ENCODE measurements around the gene FAM131A.

FAM131A gene

GRCh38 chr3:184341925-184342324 lies 4.5 kb downstream of the FAM131A start:
- no peak for ATAC-seq

- no peak for ATAC-seq
These were observed 5.9 kb downstream of the FAM131A start for GRCh38 chr3:184343200-184343876.

- ATAC-seq, result no peak
These were observed 7.3 kb downstream of the FAM131A start for GRCh38 chr3:184344579-184345316.

- peak; percentile 28 to 38 for ATAC-seq
These were observed 8.1 kb downstream of the FAM131A start for GRCh38 chr3:184345317-184346144.

GRCh38 chr3:184346480-184347190 lies 9.2 kb downstream of the FAM131A start:
- ATAC-seq, result no peak

GRCh38 chr3:184347321-184348056 lies 10.1 kb downstream of the FAM131A start:
- no peak for ATAC-seq

GRCh38 chr3:184348057-184348382 lies 10.6 kb downstream of the FAM131A start:
- ATAC-seq, result no peak

- no peak for ATAC-seq
These were observed 12.4 kb downstream of the FAM131A start for GRCh38 chr3:184349563-184350470.

- no peak for ATAC-seq
These were observed 13.2 kb downstream of the FAM131A start for GRCh38 chr3:184350618-184351017.

- ATAC-seq, result no peak
These were observed 14.2 kb downstream of the FAM131A start for GRCh38 chr3:184351511-184352148.

GRCh38 chr3:184352149-184352785 lies 14.9 kb downstream of the FAM131A start:
- no peak for ATAC-seq

- no peak for ATAC-seq
These were observed 15.6 kb downstream of the FAM131A start for GRCh38 chr3:184352897-184353545.

- no peak for ATAC-seq
These were observed 16.1 kb downstream of the FAM131A start for GRCh38 chr3:184353546-184353941.

GRCh38 chr3:184354121-184354728 lies 16.8 kb downstream of the FAM131A start:
- peak; percentile 67 to 73 for ATAC-seq

- no peak for ATAC-seq
These were observed 17.4 kb downstream of the FAM131A start for GRCh38 chr3:184354754-184355153.

GRCh38 chr3:184355261-184356040 lies 18.1 kb downstream of the FAM131A start:
- no peak for ATAC-seq

- no peak for ATAC-seq
These were observed 20.1 kb downstream of the FAM131A start for GRCh38 chr3:184357248-184358123.
